ENCODE results near the gene RPL28.

The RPL28 gene

GRCh38 chr19:55362174-55362989 is 23.4 kb upstream of the RPL28 start:
- no peak for DNase-seq
- Mint-ChIP-seq H3K27ac (no peak overlapping the region), H3K4me3 (no peak overlapping the region), H3K27me3 (peaks cover 27 to 38% of the 10 kb centered on the region in 2 donors), H3K9me3 (no peaks in the 10 kb centered on the region), H3K4me1 (no peaks in the 10 kb centered on the region), H3K36me3 (peaks cover under 1 to 1% of the 10 kb centered on the region in 2 donors)
- ATAC-seq (replicated peaks): no peak

DNA sequence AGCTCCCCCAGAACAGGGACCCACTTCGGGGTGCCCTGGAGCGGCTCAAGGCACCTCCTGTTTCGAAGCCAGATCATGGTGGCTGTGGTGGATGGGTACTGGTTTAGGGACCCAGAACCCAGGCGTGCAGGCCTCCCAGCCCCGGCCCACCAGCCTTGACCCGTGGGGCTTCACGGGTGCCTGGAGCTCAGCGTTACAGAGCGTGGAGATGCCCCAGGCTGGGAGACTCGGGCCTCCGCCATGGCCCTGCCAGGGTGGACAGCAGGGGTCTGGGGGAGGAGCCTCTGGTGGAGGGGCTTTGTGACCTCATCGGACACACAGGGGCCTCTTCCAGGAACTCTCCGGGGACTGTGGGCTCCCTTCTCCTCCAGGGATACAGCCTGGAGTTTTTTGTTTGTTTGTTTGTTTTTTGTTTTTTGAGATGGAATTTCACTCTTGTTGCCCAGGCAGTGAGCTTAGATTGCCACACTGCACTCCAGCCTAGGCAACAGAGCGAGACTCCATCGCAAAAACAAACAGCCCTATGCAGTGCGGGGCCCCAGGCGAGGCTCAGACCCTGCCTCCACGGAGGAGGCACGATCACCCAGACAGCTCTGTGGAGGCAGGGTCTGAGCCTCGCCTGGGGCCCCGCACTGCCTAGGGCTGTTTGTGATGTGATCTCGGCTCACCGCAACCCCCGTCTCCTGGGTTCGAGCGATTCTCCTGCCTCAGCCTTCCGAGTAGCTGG is 22.6 kb upstream of the RPL28 start, which contains the start of gene GARIN5B:
TSS of gene GARIN5B (minus strand) at position 271 of the 727 bp plus-strand sequence. CDS start at position 77, 194 bp downstream.
- Mint-ChIP-seq H3K27ac (peak within 1 kb of the TSS; percentile 25), H3K9me3 (no peaks in the 10 kb centered on the region), H3K4me3 (no peak within 1 kb of the TSS)

DNA sequence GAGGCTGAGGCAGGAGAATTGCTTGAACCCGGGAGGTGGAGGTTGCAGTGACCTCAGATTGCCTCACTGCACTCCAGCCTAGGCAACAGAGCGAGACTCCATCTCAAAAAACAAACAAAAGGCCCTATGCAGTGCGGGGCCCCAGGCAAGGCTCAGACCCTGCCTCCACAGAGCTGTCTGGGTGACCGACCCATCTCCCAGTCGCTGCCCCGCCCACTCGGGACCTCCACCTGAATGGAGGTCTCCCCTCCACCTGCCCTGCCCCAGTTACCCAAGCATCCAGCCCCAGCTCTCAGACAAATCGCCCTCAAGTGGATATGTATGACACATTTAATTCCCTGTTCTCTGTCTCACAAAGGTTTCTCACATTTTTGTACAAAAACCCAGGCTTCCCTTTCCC is 20.5 kb upstream of the RPL28 start:
- peaks cover 7 to 12% of the 10 kb centered on the region in 2 donors for H3K4me1 Mint-ChIP-seq
- ATAC-seq (replicated peaks): no peak
- no peak for DNase-seq
- no peak overlapping the region for H3K27ac Mint-ChIP-seq
- peaks cover 33 to 42% of the 10 kb centered on the region in 2 donors for H3K27me3 Mint-ChIP-seq
- H3K4me3 Mint-ChIP-seq: no peak overlapping the region
- no peaks in the 10 kb centered on the region for H3K36me3 Mint-ChIP-seq
- H3K9me3 Mint-ChIP-seq: no peaks in the 10 kb centered on the region

More for the DNA sequence above, 22.6 kb upstream of the RPL28 start, which contains the start of gene GARIN5B:
- H3K4me1 Mint-ChIP-seq: no peaks in the 10 kb centered on the region
- no peaks in the 10 kb centered on the region for H3K36me3 Mint-ChIP-seq
- ATAC-seq (replicated peaks) (no peak), DNase-seq (no peak)
- H3K27me3 Mint-ChIP-seq: peaks cover 25 to 38% of the 10 kb centered on the region in 2 donors

DNA sequence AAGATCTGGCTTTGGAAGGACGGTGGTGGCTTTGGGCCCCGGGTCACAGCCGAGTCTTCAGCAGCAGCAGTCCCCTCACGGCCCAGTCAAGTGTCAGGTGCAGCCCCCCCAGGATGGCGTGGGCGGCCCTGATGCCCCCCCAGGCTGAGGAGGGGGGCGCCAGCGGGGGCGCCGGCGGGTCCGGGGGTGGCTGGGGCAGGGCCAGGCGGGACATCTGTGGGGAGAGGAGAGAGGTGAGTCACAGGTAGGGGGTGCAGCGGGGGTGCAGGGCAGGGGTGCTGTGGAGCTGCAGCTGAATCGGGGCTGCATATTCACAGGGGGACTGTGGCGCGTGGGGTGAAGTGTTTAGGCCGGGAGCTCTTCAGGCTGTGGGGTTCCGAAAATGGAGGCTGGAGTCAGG is 19.8 kb upstream of the RPL28 start:
- H3K36me3 Mint-ChIP-seq: peaks cover 0 to 4% of the 10 kb centered on the region in 2 donors
- H3K4me1 Mint-ChIP-seq: peaks cover 10 to 12% of the 10 kb centered on the region in 2 donors
- no peak for ATAC-seq (replicated peaks)
- no peak overlapping the region for H3K4me3 Mint-ChIP-seq
- H3K27ac Mint-ChIP-seq: no peak overlapping the region
- H3K9me3 Mint-ChIP-seq: no peaks in the 10 kb centered on the region
- no peak for DNase-seq
- H3K27me3 Mint-ChIP-seq: peaks cover 36 to 49% of the 10 kb centered on the region in 2 donors

- Mint-ChIP-seq H3K27ac (no peak overlapping the region), H3K4me3 (no peak overlapping the region), H3K4me1 (peaks cover 10 to 12% of the 10 kb centered on the region in 2 donors), H3K9me3 (no peaks in the 10 kb centered on the region), H3K27me3 (peaks cover 42 to 57% of the 10 kb centered on the region in 2 donors), H3K36me3 (peaks cover 0 to 5% of the 10 kb centered on the region in 2 donors)
- DNase-seq (no peak), ATAC-seq (replicated peaks) (no peak)
Observed at GRCh38 chr19:55366790-55367189, 18.9 kb upstream of the RPL28 start.

GRCh38 chr19:55368106-55368505 is 17.6 kb upstream of the RPL28 start:
- H3K4me3 Mint-ChIP-seq: no peak overlapping the region
- no peaks in the 10 kb centered on the region for H3K9me3 Mint-ChIP-seq
- H3K4me1 Mint-ChIP-seq: peaks cover 12 to 13% of the 10 kb centered on the region in 2 donors
- H3K27me3 Mint-ChIP-seq: peaks cover 50 to 70% of the 10 kb centered on the region in 2 donors
- DNase-seq: no peak
- ATAC-seq (replicated peaks): no peak
- H3K36me3 Mint-ChIP-seq: peaks cover 0 to 5% of the 10 kb centered on the region in 2 donors
- H3K27ac Mint-ChIP-seq: no peak overlapping the region

DNA sequence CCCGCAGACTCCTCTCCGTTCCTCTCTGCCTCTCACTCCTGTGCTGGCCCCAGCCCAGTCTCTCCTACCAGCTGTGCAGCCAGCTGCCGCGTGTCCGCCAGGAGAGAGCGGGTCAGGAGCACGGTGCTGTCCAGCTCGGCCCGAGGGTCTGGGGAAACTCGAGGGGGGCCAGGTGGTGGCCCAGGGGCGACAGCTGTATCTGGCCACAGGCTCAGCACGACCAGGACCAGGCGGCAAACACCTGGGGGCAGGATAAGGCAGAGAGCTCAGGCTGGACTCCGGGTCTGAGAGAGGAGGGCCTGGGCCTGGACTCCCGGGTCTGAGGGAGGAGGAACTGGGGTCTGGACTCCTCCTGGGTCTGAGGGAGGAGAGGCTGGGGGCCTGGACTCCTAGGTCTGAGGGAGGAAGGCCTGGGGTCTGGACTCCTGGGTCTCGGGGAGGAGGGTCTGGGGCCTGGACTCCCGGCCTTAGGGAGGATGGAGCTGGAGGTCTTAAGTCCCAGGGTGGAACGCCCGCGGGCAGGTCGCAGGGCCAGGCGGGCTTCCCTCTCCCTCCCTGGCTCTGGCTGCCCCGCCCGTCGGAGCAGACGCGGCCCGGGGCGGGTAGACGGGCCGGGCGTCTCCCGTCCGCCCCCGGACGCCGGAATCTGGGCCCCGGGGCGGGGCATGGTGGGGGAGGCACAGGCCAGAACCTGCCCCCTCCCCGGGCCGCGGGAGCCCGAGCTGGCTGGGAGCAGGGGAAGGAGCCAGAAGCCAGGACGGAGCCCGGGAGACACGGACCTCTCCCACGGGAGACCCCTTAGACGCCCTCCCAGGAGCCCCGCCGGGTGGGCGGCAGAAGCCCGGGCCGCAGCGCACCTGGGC is 16.8 kb upstream of the RPL28 start:
- Mint-ChIP-seq H3K27me3 (peaks cover 58 to 73% of the 10 kb centered on the region in 2 donors), H3K9me3 (no peaks in the 10 kb centered on the region)
- DNase-seq: no peak

GRCh38 chr19:55369653-55370304 is 16.0 kb upstream of the RPL28 start:
- no peak for DNase-seq
- peak; percentile 66 to 75 for ATAC-seq (replicated peaks)
- peaks cover 59 to 73% of the 10 kb centered on the region in 2 donors for H3K27me3 Mint-ChIP-seq
- H3K9me3 Mint-ChIP-seq: no peaks in the 10 kb centered on the region
- H3K4me3 Mint-ChIP-seq: peak overlapping the region; percentile 74 to 79
- peak overlapping the region; percentile 81 for H3K27ac Mint-ChIP-seq
- H3K4me1 Mint-ChIP-seq: peaks cover 12 to 17% of the 10 kb centered on the region in 2 donors
- peaks cover 0 to 5% of the 10 kb centered on the region in 2 donors for H3K36me3 Mint-ChIP-seq

More for the DNA sequence above, 16.8 kb upstream of the RPL28 start:
- H3K27ac Mint-ChIP-seq: no peak overlapping the region
- peak; percentile 48 to 57 for ATAC-seq (replicated peaks)
- H3K4me1 Mint-ChIP-seq: peaks cover 12 to 17% of the 10 kb centered on the region in 2 donors
- peak overlapping the region; percentile 44 to 74 for H3K4me3 Mint-ChIP-seq
- H3K36me3 Mint-ChIP-seq: peaks cover 0 to 5% of the 10 kb centered on the region in 2 donors

DNA sequence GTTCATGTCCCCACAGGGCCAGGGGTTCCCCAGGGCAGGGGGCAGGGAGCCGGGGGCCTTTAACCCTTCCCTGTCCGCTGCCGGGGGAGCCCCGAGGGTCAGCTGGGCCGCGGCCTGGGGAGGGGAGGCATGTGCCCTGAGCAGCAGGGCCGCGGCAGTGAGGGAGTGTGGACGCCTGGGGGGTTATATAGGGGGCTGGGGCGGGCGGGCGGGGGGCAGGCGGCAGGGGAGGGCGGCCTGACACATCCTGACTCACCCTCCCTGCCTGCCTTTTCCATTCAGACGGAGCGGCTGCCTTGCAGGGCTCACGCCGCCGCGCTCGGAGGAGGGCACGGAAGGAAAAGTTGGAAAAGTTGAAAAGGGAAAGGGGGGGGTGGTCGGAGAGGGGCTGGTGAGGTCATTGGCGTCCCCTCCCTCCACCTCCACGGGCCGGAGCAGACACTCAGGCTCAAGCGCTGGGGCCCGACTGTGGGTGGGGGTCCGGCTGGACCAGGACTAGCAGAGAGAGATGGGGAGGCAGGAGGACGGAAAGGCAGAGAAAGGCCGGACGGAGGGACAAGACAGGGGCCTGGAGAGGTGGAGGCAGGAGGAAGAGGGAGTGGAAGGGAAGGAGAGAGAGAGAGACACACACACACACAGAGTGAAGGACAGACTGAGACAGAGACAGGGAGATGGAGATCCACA is 15.3 kb upstream of the RPL28 start, which contains the start of gene IL11:
TSS of gene IL11 (minus strand) at position 159 of the 684 bp plus-strand sequence. CDS start at position 6, 153 bp downstream.
- DNase-seq (no peak), ATAC-seq (replicated peaks) (no peak)
- Mint-ChIP-seq H3K4me3 (peak within 1 kb of the TSS; percentile 74 to 79), H3K36me3 (peaks cover 0 to 5% of the 10 kb centered on the region in 2 donors), H3K4me1 (peaks cover 12 to 17% of the 10 kb centered on the region in 2 donors), H3K27me3 (peaks cover 61 to 77% of the 10 kb centered on the region in 2 donors), H3K9me3 (no peaks in the 10 kb centered on the region), H3K27ac (peak within 1 kb of the TSS; percentile 81)

DNA sequence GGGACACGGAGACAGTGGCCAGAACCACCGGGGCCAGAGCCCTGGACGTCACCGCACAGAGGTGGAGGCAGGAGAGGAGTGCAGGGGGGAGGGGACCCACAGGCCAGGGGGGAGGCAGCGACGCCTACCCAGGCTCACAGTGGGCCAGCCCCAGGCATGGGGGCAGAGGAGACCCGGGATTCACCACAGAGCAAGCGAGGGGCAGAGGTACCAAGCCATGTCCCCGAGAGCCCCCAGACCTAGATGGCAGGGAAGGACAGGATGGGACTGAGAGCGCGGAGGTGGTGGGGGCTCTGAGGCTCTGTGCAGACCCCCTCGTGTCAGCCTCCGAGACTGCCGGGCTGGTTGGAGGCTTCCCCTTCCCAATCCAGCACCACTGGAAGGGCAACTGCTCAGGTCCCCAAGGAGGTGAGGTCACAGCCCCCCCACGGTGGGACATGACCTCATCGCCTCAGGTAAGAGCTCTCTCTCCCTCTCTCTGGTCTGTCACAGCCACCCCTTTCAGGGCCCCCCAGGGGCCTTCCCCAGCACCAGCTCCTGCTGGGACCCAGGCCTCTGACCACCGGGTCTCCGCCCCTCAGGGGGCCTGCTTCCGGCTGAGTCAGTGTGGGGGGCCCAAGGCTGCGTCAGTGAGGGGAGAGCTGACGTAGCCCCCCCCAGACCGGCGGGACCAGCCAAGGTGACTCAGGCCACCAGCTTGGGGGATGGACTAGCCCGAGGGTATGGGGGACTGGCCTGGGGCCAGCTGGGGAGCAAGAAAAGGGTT is 13.2 kb upstream of the RPL28 start:
- no peak overlapping the region for H3K27ac Mint-ChIP-seq
- ATAC-seq (replicated peaks) (peak in 1 of 2 donors; percentile 17), DNase-seq (no peak)
- H3K27me3 Mint-ChIP-seq: peaks cover 63 to 81% of the 10 kb centered on the region in 2 donors
- peaks cover 0 to 5% of the 10 kb centered on the region in 2 donors for H3K36me3 Mint-ChIP-seq
- H3K4me1 Mint-ChIP-seq: peaks cover 17 to 23% of the 10 kb centered on the region in 2 donors
- no peak overlapping the region for H3K4me3 Mint-ChIP-seq
- no peaks in the 10 kb centered on the region for H3K9me3 Mint-ChIP-seq

DNA sequence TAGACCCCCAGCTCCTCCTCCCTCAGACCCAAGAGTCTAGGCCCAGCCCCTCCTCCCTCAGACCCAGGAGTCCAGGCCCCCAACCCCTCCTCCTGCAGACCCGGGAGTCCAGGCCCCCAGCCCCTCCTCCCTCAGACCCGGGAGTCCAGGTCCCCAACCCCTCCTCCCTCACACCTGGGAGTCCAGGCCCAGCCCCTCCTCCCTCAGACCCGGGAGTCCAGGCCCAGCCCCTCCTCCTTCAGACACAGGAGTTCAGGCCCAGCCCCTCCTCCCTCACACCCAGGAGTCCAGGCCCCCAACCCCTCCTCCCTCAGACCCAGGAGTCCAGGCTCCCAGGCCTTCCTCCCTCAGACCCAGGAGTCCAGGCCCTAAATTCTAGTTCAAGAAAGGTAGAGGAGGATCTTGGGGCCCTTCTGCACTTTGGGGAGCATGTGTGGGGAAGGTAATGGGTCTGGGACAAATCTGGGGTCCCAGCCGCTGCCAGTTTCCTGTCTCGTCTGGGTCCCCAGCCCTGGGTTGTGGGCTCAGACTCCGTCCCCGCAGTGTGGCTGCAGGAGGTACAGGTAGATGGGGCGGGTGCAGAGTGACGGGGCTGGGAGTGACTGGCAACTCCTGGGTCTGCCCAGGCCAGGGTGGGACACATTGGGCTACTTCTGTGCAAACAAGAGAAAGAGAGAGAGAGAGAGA is 12.3 kb upstream of the RPL28 start:
- Mint-ChIP-seq H3K36me3 (peaks cover 0 to 5% of the 10 kb centered on the region in 2 donors), H3K4me3 (no peak overlapping the region), H3K4me1 (peaks cover 17 to 23% of the 10 kb centered on the region in 2 donors), H3K27ac (peak overlapping the region; percentile 56), H3K9me3 (no peaks in the 10 kb centered on the region), H3K27me3 (peaks cover 58 to 79% of the 10 kb centered on the region in 2 donors)
- DNase-seq (no peak), ATAC-seq (replicated peaks) (no peak)
